Measurements from ENCODE around the gene LRRC17. TPM values are rescaled to one million over a fixed set of nuclear protein-coding genes. Genes with fewer than 3 reads are reported as not detected.

The LRRC17 gene
- total RNA-seq = 34.9 and 35.8 TPM in 2 replicates
- long read RNA-seq, transcript LRRC17-201 (5 exons, 2,002 nt) = minor isoform, 26 of 130 reads
- long read RNA-seq, transcript LRRC17-202 (4 exons, 1,963 nt) = major isoform, 83 of 130 reads
- long read RNA-seq, partial matches to known transcripts = 12 of 130 reads
- long read RNA-seq, other reads (novel, unspliced or antisense) = 9 of 130 reads

- H3K27ac Mint-ChIP-seq (ENCODE audit: unreplicated experiment) = peak within 1 kb of the TSS; percentile 96
- peaks cover 2% of the 10 kb centered on the region for H3K9me3 Mint-ChIP-seq
- H3K27me3 Mint-ChIP-seq (ENCODE audit: low read depth) = no peaks in the 10 kb centered on the region
- no peak for TF ChIP-seq CTCF (conservative IDR thresholded peaks at IDR 0.05)
- peak within 1 kb of the TSS; percentile 90 for H3K4me3 Mint-ChIP-seq
- no peaks in the 10 kb centered on the region for H3K36me3 Mint-ChIP-seq (ENCODE audit: low read depth)
- DNase-seq (ENCODE audit: low read depth, low spot score) = peak; percentile 36
- H3K4me1 Mint-ChIP-seq = peaks cover 32% of the 10 kb centered on the region
Observed at GRCh38 chr7:102912742-102913141, at the start of gene LRRC17. TSS of gene LRRC17 (plus strand) at chr7:102913000. CDS start at chr7:102933914, 20,914 bp downstream.

GRCh38 chr7:102864958-102865357 is 47.8 kb upstream of the LRRC17 start:
- H3K36me3 Mint-ChIP-seq (ENCODE audit: low read depth) = no peaks in the 10 kb centered on the region
- no peaks in the 10 kb centered on the region for H3K9me3 Mint-ChIP-seq
- peaks cover 6% of the 10 kb centered on the region for H3K4me1 Mint-ChIP-seq
- no peaks in the 10 kb centered on the region for H3K27me3 Mint-ChIP-seq (ENCODE audit: low read depth)
- no peak for DNase-seq (ENCODE audit: low read depth, low spot score)
- no peak overlapping the region for H3K27ac Mint-ChIP-seq (ENCODE audit: unreplicated experiment)
- no peak for TF ChIP-seq CTCF (conservative IDR thresholded peaks at IDR 0.05)
- no peak overlapping the region for H3K4me3 Mint-ChIP-seq

GRCh38 chr7:102866535-102867215 is 46.1 kb upstream of the LRRC17 start:
- Mint-ChIP-seq H3K27ac (ENCODE audit: unreplicated experiment) (no peak overlapping the region), H3K4me3 (no peak overlapping the region), H3K27me3 (ENCODE audit: low read depth) (no peaks in the 10 kb centered on the region), H3K4me1 (no peaks in the 10 kb centered on the region), H3K9me3 (peaks cover 1% of the 10 kb centered on the region), H3K36me3 (ENCODE audit: low read depth) (no peaks in the 10 kb centered on the region)
- DNase-seq (ENCODE audit: low read depth, low spot score) = no peak
- no peak for TF ChIP-seq CTCF (conservative IDR thresholded peaks at IDR 0.05)

- no peak overlapping the region for H3K4me3 Mint-ChIP-seq
- H3K36me3 Mint-ChIP-seq (ENCODE audit: low read depth) = no peaks in the 10 kb centered on the region
- no peaks in the 10 kb centered on the region for H3K27me3 Mint-ChIP-seq (ENCODE audit: low read depth)
- TF ChIP-seq CTCF (conservative IDR thresholded peaks at IDR 0.05) = no peak
- H3K4me1 Mint-ChIP-seq = peaks cover 11% of the 10 kb centered on the region
- no peak for DNase-seq (ENCODE audit: low read depth, low spot score)
- no peak overlapping the region for H3K27ac Mint-ChIP-seq (ENCODE audit: unreplicated experiment)
- H3K9me3 Mint-ChIP-seq = peaks cover 3% of the 10 kb centered on the region
Observed at GRCh38 chr7:102869195-102869594, 43.6 kb upstream of the LRRC17 start.

GRCh38 chr7:102872460-102872859 is 40.3 kb upstream of the LRRC17 start:
- no peaks in the 10 kb centered on the region for H3K27me3 Mint-ChIP-seq (ENCODE audit: low read depth)
- no peak for TF ChIP-seq CTCF (conservative IDR thresholded peaks at IDR 0.05)

More at GRCh38 chr7:102872460-102872859, 40.3 kb upstream of the LRRC17 start:
- Mint-ChIP-seq H3K4me1 (peaks cover 13% of the 10 kb centered on the region), H3K9me3 (peaks cover 3% of the 10 kb centered on the region), H3K27ac (ENCODE audit: unreplicated experiment) (no peak overlapping the region), H3K36me3 (ENCODE audit: low read depth) (no peaks in the 10 kb centered on the region), H3K4me3 (no peak overlapping the region)
- DNase-seq (ENCODE audit: low read depth, low spot score) = no peak

Measured in neural crest cell (in vitro differentiated cells).